Neutrophil (primary cell): Measurements from ENCODE around the gene NACC2.

ENCODE experiments used
- H3K27ac ChIP-seq: fragments of 200-600 bp; sonication (generic); 2 replicates; pipeline ENCODE4 v1.5.1; 2016; ENCODE audit warnings: mild to moderate bottlenecking, moderate library complexity
- H3K27me3 ChIP-seq: fragments of 200-600 bp; sonication (generic); 2 replicates; pipeline ENCODE4 v1.6.0; 2016; ENCODE audit warnings: mild to moderate bottlenecking
- H3K36me3 ChIP-seq: fragments of 200-600 bp; sonication (generic); 2 replicates; pipeline ENCODE4 v1.5.1; 2017
- H3K4me1 ChIP-seq, 2 experiments: fragments of 200-600 bp in 1 of 2; sonication (generic) in 1 of 2; 1 replicate in 1 of 2; 2 replicates in 1 of 2; pipeline versions ENCODE4 v1.5.1 to v1.6.1; 2013 to 2016; ENCODE audit warnings: low read depth in 1 of 2, low read length in 1 of 2, mild to moderate bottlenecking in 1 of 2, moderate library complexity in 1 of 2; ENCODE audit not compliant: control insufficient read depth in 1 of 2, insufficient read depth in 1 of 2
- H3K4me3 ChIP-seq, 2 experiments: fragments of 200-600 bp in 1 of 2; sonication (generic) in 1 of 2; 1 replicate in 1 of 2; 2 replicates in 1 of 2; pipeline ENCODE4 v1.5.1; 2013 to 2016; ENCODE audit warnings: low read depth in 1 of 2, low read length in 1 of 2, mild to moderate bottlenecking in 1 of 2, moderate library complexity in 1 of 2
- H3K9me3 ChIP-seq: fragments of 200-600 bp; sonication (generic); 2 replicates; pipeline ENCODE4 v1.5.1; 2016
- CTCF ChIP-seq: fragments of 200-600 bp; sonication (generic); IDR thresholded peaks from 2 replicates; pipeline ENCODE4 v1.5.1; 2016; ENCODE audit warnings: antibody characterized with exemption

NACC2 gene

GRCh38 chr9:136046554-136046920 is 48.6 kb downstream of the NACC2 start:
- TF ChIP-seq CTCF = no peak
- peaks cover 44% of the 10 kb centered on the region for H3K36me3 ChIP-seq
- H3K27me3 ChIP-seq = no peaks in the 10 kb centered on the region
- peak overlapping the region; percentile 73 to 83 for H3K4me3 ChIP-seq
- H3K27ac ChIP-seq = peak overlapping the region; percentile 98
- H3K9me3 ChIP-seq = no peaks in the 10 kb centered on the region
- peaks cover 93 to 95% of the 10 kb centered on the region in 2 experiments for H3K4me1 ChIP-seq

GRCh38 chr9:136045595-136046553 is 49.2 kb downstream of the NACC2 start:
- Histone ChIP-seq H3K9me3 (no peaks in the 10 kb centered on the region), H3K4me3 (peak overlapping the region; percentile 73 to 83), H3K27ac (peak overlapping the region; percentile 98), H3K27me3 (no peaks in the 10 kb centered on the region), H3K36me3 (peaks cover 44% of the 10 kb centered on the region), H3K4me1 (peaks cover 94 to 99% of the 10 kb centered on the region in 2 experiments)
- TF ChIP-seq CTCF = peak; percentile 13

- peaks cover 86 to 91% of the 10 kb centered on the region in 2 experiments for H3K4me1 ChIP-seq
- no peaks in the 10 kb centered on the region for H3K9me3 ChIP-seq
- H3K27ac ChIP-seq = peak overlapping the region; percentile 98
- no peaks in the 10 kb centered on the region for H3K27me3 ChIP-seq
- TF ChIP-seq CTCF = no peak
- peak overlapping the region; percentile 73 to 83 for H3K4me3 ChIP-seq
- H3K36me3 ChIP-seq = peaks cover 40% of the 10 kb centered on the region
These were observed 50.0 kb downstream of the NACC2 start for GRCh38 chr9:136044971-136045594.

- H3K27me3 ChIP-seq = no peaks in the 10 kb centered on the region
- H3K27ac ChIP-seq = peak overlapping the region; percentile 98
- H3K4me3 ChIP-seq = peak overlapping the region; percentile 73 to 83
- no peaks in the 10 kb centered on the region for H3K9me3 ChIP-seq
- peaks cover 33% of the 10 kb centered on the region for H3K36me3 ChIP-seq
- TF ChIP-seq CTCF = no peak
- H3K4me1 ChIP-seq = peaks cover 80 to 85% of the 10 kb centered on the region in 2 experiments
These were observed 50.7 kb downstream of the NACC2 start for GRCh38 chr9:136044207-136044970.

- Histone ChIP-seq H3K4me1 (peaks cover 71 to 76% of the 10 kb centered on the region in 2 experiments), H3K27me3 (no peaks in the 10 kb centered on the region), H3K4me3 (peak overlapping the region; percentile 41 to 73), H3K9me3 (no peaks in the 10 kb centered on the region), H3K36me3 (peaks cover 25% of the 10 kb centered on the region), H3K27ac (peak overlapping the region; percentile 98)
- TF ChIP-seq CTCF = no peak
These were observed 51.6 kb downstream of the NACC2 start for GRCh38 chr9:136043441-136043991.
